Thyroid gland (tissue), 4 donors: Measurements from ENCODE around the gene SV2B. TPM values are rescaled to one million over a fixed set of nuclear protein-coding genes. Genes with fewer than 3 reads are reported as not detected.

ENCODE experiments used
- DNase-seq, 2 donors: peaks; one replicate each; pipeline ENCODE4 v3.0.0-alpha.2; 2019
- H3K27ac ChIP-seq, 3 donors: fragments of 200-600 bp; sonication (generic); 1 replicate in 2 of 3; 2 replicates in 1 of 3; pipeline ENCODE4 v1.5.1; 2016 to 2019; ENCODE audit warnings: mild to moderate bottlenecking in 1 of 3, moderate library complexity in 1 of 3
- H3K27me3 ChIP-seq: fragments of 200-600 bp; sonication (generic); one replicate; pipeline ENCODE4 v1.5.1; 2019
- H3K36me3 ChIP-seq, 2 donors: fragments of 200-600 bp; sonication (generic); one replicate each; pipeline ENCODE4 v1.5.1; 2016 to 2019
- H3K4me1 ChIP-seq, 2 donors: fragments of 200-600 bp; sonication (generic); one replicate each; pipeline ENCODE4 v1.5.1; 2017 to 2019
- H3K4me3 ChIP-seq, 3 donors: fragments of 200-600 bp; sonication (generic); replicated peaks in 1 of 3; 1 replicate in 2 of 3; 2 replicates in 1 of 3; pipeline ENCODE4 v1.5.1; 2016; ENCODE audit warnings: mild to moderate bottlenecking in 1 of 3
- H3K9me3 ChIP-seq: fragments of 200-600 bp; sonication (generic); one replicate; pipeline ENCODE4 v1.5.1; 2017
- POLR2A ChIP-seq, 2 donors: fragments of 450-650 bp; IDR thresholded peaks; one replicate each; pipeline ENCODE4 v1.6.1; 2017; ENCODE audit warnings: antibody characterized with exemption in 2 of 2, mild to moderate bottlenecking in 2 of 2, moderate library complexity in 1 of 2
- WGBS, 2 donors: methylation state at CpG; one replicate each; pipeline ENCODE4 v1.1.5; 2017; 5-methylcytosine and 5-hydroxymethylcytosine counted together
- intact Hi-C: fragments of 100-400 bp; cut with DNase I; formaldehyde crosslinking; loops from one replicate; pipeline ENCODE4 v1.15.1; 2023
- total RNA-seq, 4 donors: library from RNA; depleted of rRNA; stranded (reverse); fragments of >200 nt; gene quantifications; one replicate each; pipeline ENCODE4 v1.2.3, GENCODE V29; 2016
- TF ChIP-seq, protein P1 (sequence below), 6 experiments: fragments of 200-600 bp in 3 of 6; fragments of 450-650 bp in 3 of 6; sonication (generic) in 3 of 6; IDR thresholded peaks; one replicate each; pipeline ENCODE4 v1.5.1; 2016 to 2019; ENCODE audit warnings: antibody characterized with exemption in 6 of 6, mild to moderate bottlenecking in 2 of 6, inconsistent platforms in 1 of 6, moderate library complexity in 1 of 6

The SV2B gene
- total RNA-seq, 4 donors from 2014 or later: 0.83 to 3.9 (median 2.2) TPM

DNA sequence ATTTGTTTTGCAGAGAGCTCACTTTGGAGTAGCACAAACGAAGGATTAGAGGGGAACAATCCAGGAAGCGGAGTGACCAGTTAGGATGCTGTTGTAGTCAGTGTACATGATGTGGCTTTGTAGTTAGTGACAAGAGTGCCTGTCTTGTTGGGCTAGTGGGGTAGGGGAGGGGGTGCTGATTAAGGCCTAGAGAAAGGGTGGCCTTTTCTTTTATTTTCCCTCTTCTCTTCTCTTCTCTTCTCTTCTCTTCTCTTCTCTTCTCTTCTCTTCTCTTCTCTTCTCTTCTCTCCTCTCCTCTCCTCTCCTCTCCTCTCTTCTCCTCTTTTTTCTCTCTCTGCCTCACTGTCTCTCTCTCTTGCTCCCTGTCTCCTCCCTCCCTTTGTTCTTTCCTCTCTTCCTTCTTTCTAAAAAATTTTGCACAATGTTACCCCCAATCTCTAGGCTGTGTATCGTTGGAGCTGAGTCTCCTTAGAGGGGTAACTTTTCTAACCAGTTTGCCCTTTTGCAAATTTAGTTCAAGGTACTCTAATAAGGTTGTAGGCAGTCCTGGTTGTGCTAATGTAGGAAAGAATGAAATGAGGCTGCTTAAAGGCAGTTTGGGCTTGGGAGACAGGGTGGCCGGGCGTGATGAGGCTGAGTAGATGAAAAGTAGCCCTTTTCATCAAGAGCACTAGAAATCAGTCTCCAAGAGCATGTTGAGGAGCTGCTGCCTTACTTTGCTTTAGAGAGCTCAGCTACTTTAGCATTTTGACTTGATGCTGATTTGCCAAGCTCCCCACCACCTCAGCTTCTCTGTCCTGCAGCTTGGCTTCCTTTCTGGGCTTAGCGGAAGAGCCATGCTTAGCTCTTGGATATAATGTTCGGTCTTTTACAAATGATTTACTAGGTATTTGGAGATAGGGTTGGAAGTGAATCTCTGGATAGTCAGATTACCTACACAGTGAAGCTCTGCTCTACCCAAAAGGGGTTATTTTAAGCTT lies 58.6 kb downstream of the SV2B start:
- no peaks in the 10 kb centered on the region for H3K4me1 ChIP-seq
- no peaks in the 10 kb centered on the region for H3K27me3 ChIP-seq
- 63 to 69% methylated on average over 7 of the region's 7 CpGs for WGBS, 2 donors
- H3K27ac ChIP-seq: no peak overlapping the region
- H3K36me3 ChIP-seq: no peaks in the 10 kb centered on the region
- no peak overlapping the region for H3K4me3 ChIP-seq
- no peaks in the 10 kb centered on the region for H3K9me3 ChIP-seq
- TF ChIP-seq POLR2A (IDR thresholded peaks at IDR 0.05): no peak
- TF ChIP-seq, protein P1, sequence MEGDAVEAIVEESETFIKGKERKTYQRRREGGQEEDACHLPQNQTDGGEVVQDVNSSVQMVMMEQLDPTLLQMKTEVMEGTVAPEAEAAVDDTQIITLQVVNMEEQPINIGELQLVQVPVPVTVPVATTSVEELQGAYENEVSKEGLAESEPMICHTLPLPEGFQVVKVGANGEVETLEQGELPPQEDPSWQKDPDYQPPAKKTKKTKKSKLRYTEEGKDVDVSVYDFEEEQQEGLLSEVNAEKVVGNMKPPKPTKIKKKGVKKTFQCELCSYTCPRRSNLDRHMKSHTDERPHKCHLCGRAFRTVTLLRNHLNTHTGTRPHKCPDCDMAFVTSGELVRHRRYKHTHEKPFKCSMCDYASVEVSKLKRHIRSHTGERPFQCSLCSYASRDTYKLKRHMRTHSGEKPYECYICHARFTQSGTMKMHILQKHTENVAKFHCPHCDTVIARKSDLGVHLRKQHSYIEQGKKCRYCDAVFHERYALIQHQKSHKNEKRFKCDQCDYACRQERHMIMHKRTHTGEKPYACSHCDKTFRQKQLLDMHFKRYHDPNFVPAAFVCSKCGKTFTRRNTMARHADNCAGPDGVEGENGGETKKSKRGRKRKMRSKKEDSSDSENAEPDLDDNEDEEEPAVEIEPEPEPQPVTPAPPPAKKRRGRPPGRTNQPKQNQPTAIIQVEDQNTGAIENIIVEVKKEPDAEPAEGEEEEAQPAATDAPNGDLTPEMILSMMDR (IDR thresholded peaks at IDR 0.05): no peak
- intact Hi-C loops: no loop called here
- DNase-seq: no peak

DNA sequence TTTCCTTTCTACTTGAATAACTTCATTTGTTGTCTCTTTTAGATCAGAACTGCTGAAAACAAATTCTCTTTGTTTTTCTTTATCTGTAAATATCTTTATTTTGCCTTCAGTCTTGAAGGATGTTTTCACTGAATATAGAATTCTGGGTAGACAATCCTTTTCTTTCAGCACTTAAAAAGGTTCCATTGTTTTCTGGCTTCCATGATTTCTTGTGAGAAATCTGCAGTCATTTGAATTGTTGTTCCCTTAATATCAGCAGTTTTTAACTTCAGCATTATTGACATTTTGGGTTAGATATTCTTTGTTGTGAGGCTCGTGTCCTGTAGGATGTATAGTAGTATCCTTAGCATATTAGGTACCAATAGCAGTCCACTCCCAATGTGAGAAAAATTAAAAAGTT lies 65.8 kb downstream of the SV2B start:
- Histone ChIP-seq H3K4me1 (no peaks in the 10 kb centered on the region), H3K36me3 (no peaks in the 10 kb centered on the region), H3K27me3 (no peaks in the 10 kb centered on the region), H3K4me3 (no peak overlapping the region), H3K9me3 (no peaks in the 10 kb centered on the region), H3K27ac (no peak overlapping the region)
- 96 to 97% methylated on average over 1 of the region's 1 CpG for WGBS, 2 donors
- DNase-seq: no peak
- intact Hi-C loops: no loop called here
- no peak for TF ChIP-seq POLR2A (IDR thresholded peaks at IDR 0.05)
- TF ChIP-seq, protein P1 (IDR thresholded peaks at IDR 0.05): no peak

DNA sequence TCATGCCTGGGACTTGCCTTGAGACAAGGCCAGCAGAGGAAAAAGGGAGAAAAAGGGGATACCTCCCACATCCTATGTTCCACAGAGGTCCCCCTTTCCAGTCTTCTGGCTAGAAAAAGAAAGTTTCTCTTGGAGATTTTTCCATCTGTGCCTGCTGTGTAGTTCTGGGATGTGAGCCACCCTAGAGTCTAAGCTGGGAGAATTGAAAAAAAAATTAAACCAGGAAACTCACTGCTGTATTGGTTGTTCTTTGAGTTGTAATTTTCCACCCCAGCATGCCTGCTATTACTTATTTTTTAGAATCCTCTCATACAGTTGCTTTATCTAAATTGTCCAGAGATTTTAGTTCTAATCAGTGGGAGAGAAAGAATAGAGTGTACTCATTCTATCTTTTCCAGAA lies 68.4 kb downstream of the SV2B start:
- H3K27ac ChIP-seq: no peak overlapping the region
- no peak overlapping the region for H3K4me3 ChIP-seq
- TF ChIP-seq POLR2A (IDR thresholded peaks at IDR 0.05): no peak
- TF ChIP-seq, protein P1 (IDR thresholded peaks at IDR 0.05): no peak
- H3K9me3 ChIP-seq: no peaks in the 10 kb centered on the region
- DNase-seq: no peak
- no peaks in the 10 kb centered on the region for H3K36me3 ChIP-seq
- intact Hi-C loops: no loop called here
- H3K4me1 ChIP-seq: no peaks in the 10 kb centered on the region
- H3K27me3 ChIP-seq: no peaks in the 10 kb centered on the region

DNA sequence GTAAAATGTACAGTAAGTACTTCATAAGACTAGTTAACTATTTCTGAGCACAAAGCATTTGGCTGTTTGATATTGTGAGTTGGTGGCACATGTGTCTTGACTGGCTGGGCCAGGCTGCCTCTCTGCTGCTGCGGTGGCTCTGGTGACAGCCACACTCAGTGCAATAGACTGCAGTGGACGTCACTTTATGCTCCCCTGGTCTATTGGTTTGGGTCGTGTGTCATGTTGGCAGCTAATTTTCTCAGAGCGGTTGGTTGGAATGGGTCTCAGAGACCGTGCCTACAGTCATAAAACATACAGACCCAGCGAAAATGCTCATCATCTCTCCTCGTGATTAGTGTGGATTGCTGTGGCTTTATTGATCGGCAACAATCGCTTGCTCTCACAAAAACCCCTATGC lies 71.3 kb downstream of the SV2B start:
- 73 to 78% methylated on average over 9 of the region's 9 CpGs for WGBS, 2 donors
- intact Hi-C loops: no loop called here
- Histone ChIP-seq H3K9me3 (no peaks in the 10 kb centered on the region), H3K27ac (no peak overlapping the region), H3K36me3 (no peaks in the 10 kb centered on the region), H3K27me3 (no peaks in the 10 kb centered on the region), H3K4me3 (no peak overlapping the region), H3K4me1 (no peaks in the 10 kb centered on the region)
- TF ChIP-seq POLR2A (IDR thresholded peaks at IDR 0.05): no peak
- TF ChIP-seq, protein P1 (IDR thresholded peaks at IDR 0.05): no peak
- no peak for DNase-seq

DNA sequence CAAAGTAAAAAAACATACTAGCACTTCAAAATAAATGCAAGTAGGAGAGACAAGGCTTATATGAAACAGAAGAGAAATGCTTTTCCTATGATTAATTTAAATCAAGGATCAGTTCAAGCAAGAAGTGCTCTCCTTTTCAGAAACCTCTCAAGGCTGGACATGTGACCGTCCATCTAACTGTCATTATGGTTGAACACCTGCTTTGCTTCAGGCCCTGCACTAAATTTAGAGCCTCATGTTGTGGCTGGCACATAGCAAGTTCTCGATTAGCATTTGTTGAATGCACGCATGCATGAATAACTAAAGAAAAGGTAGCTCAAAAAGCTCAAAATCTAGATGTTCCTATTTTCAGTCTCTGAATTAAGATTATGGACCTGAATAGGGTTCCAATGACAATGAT lies 82.0 kb downstream of the SV2B start:
- no peak for DNase-seq
- Histone ChIP-seq H3K27me3 (no peaks in the 10 kb centered on the region), H3K27ac (no peak overlapping the region), H3K9me3 (no peaks in the 10 kb centered on the region), H3K36me3 (no peaks in the 10 kb centered on the region), H3K4me3 (no peak overlapping the region), H3K4me1 (no peaks in the 10 kb centered on the region)
- intact Hi-C loops: no loop called here
- 67 to 74% methylated on average over 3 of the region's 3 CpGs for WGBS, 2 donors
- no peak for TF ChIP-seq POLR2A (IDR thresholded peaks at IDR 0.05)
- TF ChIP-seq, protein P1 (IDR thresholded peaks at IDR 0.05): no peak
